ENCODE results near the gene NT5DC1. TPM values are rescaled to one million over a fixed set of nuclear protein-coding genes. Genes with fewer than 3 reads are reported as not detected.

The NT5DC1 gene
- total and polyA plus RNA-seq, 7 experiments from 2014 or later: 30.5 to 53.4 (median 45.8) TPM

DNA sequence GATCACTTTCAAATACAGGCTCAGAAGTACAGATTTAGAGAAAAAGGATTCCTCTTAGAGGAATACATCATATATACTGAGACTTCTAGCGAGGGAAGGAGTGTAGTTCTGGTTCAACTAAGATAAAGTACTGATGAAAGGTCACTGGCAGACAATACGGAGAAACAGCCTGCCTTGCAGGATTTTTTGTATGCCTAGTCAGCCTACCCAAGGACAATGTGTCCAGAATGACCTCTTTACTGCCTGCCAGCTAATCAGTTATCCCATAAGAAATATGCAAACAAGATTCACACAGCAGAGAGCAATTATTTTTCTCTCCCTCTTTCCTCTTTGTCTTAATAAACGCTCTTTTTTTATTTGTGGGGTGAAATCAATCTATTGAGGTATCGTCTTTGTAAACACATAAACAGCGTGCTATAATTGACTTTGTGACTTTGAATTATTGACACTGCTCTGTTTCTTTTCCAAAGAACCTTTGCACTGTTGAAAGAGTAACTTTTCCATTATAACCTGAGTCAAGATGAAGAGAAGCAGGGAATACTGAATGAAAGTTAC, 154.7 kb downstream of the NT5DC1 start:
- ChIA-PET POLR2A (interaction anchor here (1.0 to 7.3 kb wide), 7 partner anchors 9 to 316 kb away, joined by 3 to 67 read pairs (median 7); partner anchors contain the start of genes NT5DC1, RWDD1 and TSPYL1), CTCF (interaction anchor here (2.1 kb wide), 1 partner anchor 14 kb away, joined by 8 read pairs; no protein-coding TSS in a partner anchor)
- Mint-ChIP-seq H3K27me3 (no peaks in the 10 kb centered on the region), H3K4me3 (no peak overlapping the region), H3K27ac (no peak overlapping the region), H3K36me3 (peaks cover 4 to 19% (median 9%) of the 10 kb centered on the region in 5 donors), H3K4me1 (peaks cover 2 to 40% (median 21%) of the 10 kb centered on the region in 7 donors), H3K9me3 (peaks cover 0 to 4% (median 0%) of the 10 kb centered on the region in 11 donors)
- DNase-seq (no peak), ATAC-seq (no peak)
- Histone ChIP-seq H3K4me3 (ENCODE audit: low read length) (no peak overlapping the region), H3K9me3 (ENCODE audit: control insufficient read depth in 2 of 3, low read length in 3 of 3) (no peaks in the 10 kb centered on the region), H3K27ac (ENCODE audit: low read depth, low read length) (peak overlapping the region; percentile 97), H3K36me3 (ENCODE audit: control insufficient read depth in 2 of 3, insufficient read depth in 3 of 3, low read length in 3 of 3) (no peaks in the 10 kb centered on the region), H3K27me3 (ENCODE audit: control insufficient read depth in 2 of 2, insufficient read depth in 2 of 2, low read length in 2 of 2) (no peaks in the 10 kb centered on the region), H3K4me1 (ENCODE audit: control insufficient read depth in 2 of 2, insufficient read depth in 2 of 2, low read length in 2 of 2) (peaks cover 27 to 36% of the 10 kb centered on the region in 2 donors)
- intact Hi-C loops (cut with micrococcal nuclease): loop anchor here (2.0 to 10.0 kb wide), 3 partner anchors 13 to 1349 kb away; partner anchors contain the start of genes GOPC (in 1 of the 2) and KPNA5 (in 1 of the 2)

- Histone ChIP-seq H3K27ac (ENCODE audit: low read depth, low read length) (no peak overlapping the region), H3K4me1 (ENCODE audit: control insufficient read depth in 2 of 2, insufficient read depth in 2 of 2, low read length in 2 of 2) (peaks cover 15 to 22% of the 10 kb centered on the region in 2 donors), H3K4me3 (ENCODE audit: low read length) (no peak overlapping the region), H3K9me3 (ENCODE audit: control insufficient read depth in 2 of 3, low read length in 3 of 3) (no peaks in the 10 kb centered on the region), H3K27me3 (ENCODE audit: control insufficient read depth in 2 of 2, insufficient read depth in 2 of 2, low read length in 2 of 2) (no peaks in the 10 kb centered on the region), H3K36me3 (ENCODE audit: control insufficient read depth in 2 of 3, insufficient read depth in 3 of 3, low read length in 3 of 3) (no peaks in the 10 kb centered on the region)
- H3K27ac Mint-ChIP-seq: no peak overlapping the region
- intact Hi-C loops (cut with micrococcal nuclease): loop anchor here in 1 of 2 donors (10.0 kb wide), 1 partner anchor 1348 kb away; the partner anchor contains the start of gene GOPC
- peaks cover 0 to 3% (median 0%) of the 10 kb centered on the region in 11 donors for H3K9me3 Mint-ChIP-seq
- no peak for DNase-seq
- H3K27me3 Mint-ChIP-seq: no peaks in the 10 kb centered on the region
- peaks cover 10 to 29% (median 18%) of the 10 kb centered on the region in 5 donors for H3K36me3 Mint-ChIP-seq
- H3K4me3 Mint-ChIP-seq: no peak overlapping the region
- peaks cover 7 to 38% (median 19%) of the 10 kb centered on the region in 7 donors for H3K4me1 Mint-ChIP-seq
- POLR2A ChIA-PET: interaction anchor here (7.3 kb wide), 1 partner anchor 23 kb away, joined by 67 read pairs; the partner anchor contains the start of gene TSPYL1
- CTCF ChIA-PET: interaction anchor here (0.7 to 0.8 kb wide), 2 partner anchors 23 to 277 kb away, joined by 3 read pairs; partner anchors contain the start of gene TSPYL1
- ATAC-seq: no peak
Measured at GRCh38 chr6:116256694-116257093, 156.0 kb downstream of the NT5DC1 start.

DNA sequence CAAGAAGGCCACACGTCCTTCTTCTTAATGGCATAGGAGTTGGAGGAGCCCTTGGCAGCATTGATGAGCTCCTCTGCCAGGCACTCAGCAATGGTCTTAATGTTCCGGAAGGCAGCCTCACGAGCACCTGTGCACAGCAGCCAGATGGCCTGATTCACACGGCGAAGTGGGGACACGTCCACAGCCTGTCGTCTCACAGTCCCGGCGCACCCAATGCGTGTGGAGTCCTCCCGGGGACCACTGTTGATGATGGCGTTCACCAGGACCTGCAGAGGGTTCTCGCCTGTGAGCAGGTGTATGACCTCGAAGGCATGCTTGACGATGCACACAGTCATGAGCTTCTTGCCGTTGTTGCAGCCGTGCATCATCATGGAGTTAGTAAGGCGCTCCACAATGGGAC, 157.9 kb downstream of the NT5DC1 start:
- Mint-ChIP-seq H3K4me3 (no peak overlapping the region), H3K36me3 (peaks cover 15 to 46% (median 35%) of the 10 kb centered on the region in 5 donors), H3K27me3 (no peaks in the 10 kb centered on the region), H3K9me3 (peaks cover 1 to 21% (median 10%) of the 10 kb centered on the region in 11 donors), H3K27ac (no peak overlapping the region), H3K4me1 (peaks cover 0 to 47% (median 28%) of the 10 kb centered on the region in 7 donors)
- ATAC-seq (no peak), DNase-seq (no peak)
- H3K4me1 ChIP-seq (ENCODE audit: control insufficient read depth in 2 of 2, insufficient read depth in 2 of 2, low read length in 2 of 2): peaks cover 0 to 7% of the 10 kb centered on the region in 2 donors
- no peaks in the 10 kb centered on the region for H3K27me3 ChIP-seq (ENCODE audit: control insufficient read depth in 2 of 2, insufficient read depth in 2 of 2, low read length in 2 of 2)
- H3K9me3 ChIP-seq (ENCODE audit: control insufficient read depth in 2 of 3, low read length in 3 of 3): peaks cover 0 to 3% (median 0%) of the 10 kb centered on the region in 3 experiments
- no peak overlapping the region for H3K4me3 ChIP-seq (ENCODE audit: low read length)
- no peak overlapping the region for H3K27ac ChIP-seq (ENCODE audit: low read depth, low read length)
- ChIA-PET CTCF (interaction anchor here (0.9 to 2.8 kb wide), 2 partner anchors 10 to 52 kb away, joined by 3 to 10 read pairs; no protein-coding TSS in a partner anchor), POLR2A (interaction anchor here (0.9 kb wide), 1 partner anchor 20 kb away, joined by 7 read pairs; no protein-coding TSS in a partner anchor)
- intact Hi-C loops (cut with micrococcal nuclease): loop anchor here in 1 of 2 donors (10.0 kb wide), 1 partner anchor 1346 kb away; the partner anchor contains the start of gene GOPC
- H3K36me3 ChIP-seq (ENCODE audit: control insufficient read depth in 2 of 3, insufficient read depth in 3 of 3, low read length in 3 of 3): no peaks in the 10 kb centered on the region

DNA sequence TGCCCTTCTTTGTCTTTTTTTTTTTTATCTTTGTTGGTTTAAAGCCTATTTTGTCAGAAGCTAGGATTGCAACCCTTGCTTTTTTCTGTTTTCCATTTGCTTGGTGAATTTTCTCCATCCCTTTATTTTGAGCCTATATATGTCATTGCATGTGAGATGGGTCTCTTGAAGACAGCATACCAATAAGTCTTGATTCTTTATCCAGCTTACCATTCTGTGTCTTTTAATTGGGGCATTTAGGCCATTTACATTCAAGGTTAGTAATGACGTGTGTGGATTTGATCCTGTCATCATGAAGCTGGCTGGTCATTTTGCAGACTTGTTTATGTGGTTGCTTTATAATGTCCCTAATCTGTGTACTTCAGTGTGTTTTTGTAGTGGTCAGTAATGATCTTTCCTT, 162.7 kb downstream of the NT5DC1 start:
- Histone ChIP-seq H3K4me1 (ENCODE audit: control insufficient read depth in 2 of 2, insufficient read depth in 2 of 2, low read length in 2 of 2) (no peaks in the 10 kb centered on the region), H3K4me3 (ENCODE audit: low read length) (no peak overlapping the region), H3K9me3 (ENCODE audit: control insufficient read depth in 2 of 3, low read length in 3 of 3) (peaks cover 0 to 3% (median 0%) of the 10 kb centered on the region in 3 experiments), H3K27ac (ENCODE audit: low read depth, low read length) (no peak overlapping the region), H3K36me3 (ENCODE audit: control insufficient read depth in 2 of 3, insufficient read depth in 3 of 3, low read length in 3 of 3) (peaks cover 0 to 10% (median 0%) of the 10 kb centered on the region in 3 experiments), H3K27me3 (ENCODE audit: control insufficient read depth in 2 of 2, insufficient read depth in 2 of 2, low read length in 2 of 2) (no peaks in the 10 kb centered on the region)
- CTCF ChIA-PET: no interaction called here
- Mint-ChIP-seq H3K27ac (no peak overlapping the region), H3K4me3 (peak overlapping the region in 3 of 10 donors; percentile 17 to 33 (median 26)), H3K4me1 (peaks cover 5 to 61% (median 43%) of the 10 kb centered on the region in 7 donors), H3K9me3 (peaks cover 4 to 35% (median 14%) of the 10 kb centered on the region in 11 donors), H3K36me3 (peaks cover 24 to 64% (median 42%) of the 10 kb centered on the region in 5 donors), H3K27me3 (no peaks in the 10 kb centered on the region)
- DNase-seq (no peak), ATAC-seq (no peak)
- POLR2A ChIA-PET: interaction anchor here (0.6 kb wide), 1 partner anchor 16 kb away, joined by 3 read pairs; the partner anchor contains the start of gene TSPYL1
- intact Hi-C loops (cut with micrococcal nuclease): no loop called here

DNA sequence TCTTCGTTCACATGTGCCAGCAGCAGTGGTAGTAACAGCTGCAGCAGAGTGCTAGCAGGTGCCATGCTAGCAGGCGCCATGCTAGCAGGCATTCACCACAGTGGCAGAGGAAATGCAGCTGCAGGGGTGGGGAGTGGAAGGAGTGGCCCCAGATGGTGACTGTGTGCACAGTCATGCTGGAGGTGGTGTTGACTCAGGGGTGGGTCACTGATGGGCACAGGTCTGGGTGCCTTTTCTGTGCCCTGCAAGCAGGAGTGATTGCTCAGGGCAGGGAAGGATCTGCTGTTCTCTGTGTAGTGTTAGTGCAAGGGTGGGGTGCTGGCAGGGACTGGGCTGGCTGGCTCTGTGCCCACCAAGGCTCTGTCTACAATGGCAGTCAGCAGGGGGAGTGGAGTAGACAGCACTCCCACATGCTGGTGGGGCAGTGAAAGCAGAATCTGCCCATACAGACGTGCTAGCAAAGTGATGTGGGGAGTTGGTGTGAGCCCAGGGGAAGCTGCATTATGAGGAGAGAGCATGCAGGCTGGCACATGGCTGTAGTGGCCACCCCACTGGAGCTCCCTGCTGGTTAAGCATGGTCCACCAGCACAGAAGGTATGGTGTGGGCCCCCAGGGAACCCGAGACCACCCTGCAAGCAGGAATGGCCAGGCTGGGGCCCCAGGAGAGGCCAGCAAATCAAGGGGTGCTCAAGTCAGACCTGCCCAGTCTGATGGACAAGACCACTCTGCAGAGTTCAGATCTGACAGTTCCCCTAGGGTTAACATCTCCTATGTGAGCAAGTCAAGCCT, 164.6 kb downstream of the NT5DC1 start:
- Mint-ChIP-seq H3K27ac (peak overlapping the region in 2 of 9 donors; percentile 27 to 38), H3K36me3 (peaks cover 24 to 53% (median 37%) of the 10 kb centered on the region in 5 donors), H3K27me3 (no peaks in the 10 kb centered on the region), H3K9me3 (peaks cover 4 to 35% (median 14%) of the 10 kb centered on the region in 11 donors), H3K4me1 (peaks cover 8 to 59% (median 45%) of the 10 kb centered on the region in 7 donors), H3K4me3 (peak overlapping the region in 1 of 10 donors; percentile 3)
- intact Hi-C loops (cut with micrococcal nuclease): loop anchor here in 1 of 2 donors (5.0 kb wide), 1 partner anchor 382 kb away; no protein-coding TSS in a partner anchor
- Histone ChIP-seq H3K36me3 (ENCODE audit: control insufficient read depth in 2 of 3, insufficient read depth in 3 of 3, low read length in 3 of 3) (peaks cover 0 to 10% (median 0%) of the 10 kb centered on the region in 3 experiments), H3K4me1 (ENCODE audit: control insufficient read depth in 2 of 2, insufficient read depth in 2 of 2, low read length in 2 of 2) (no peaks in the 10 kb centered on the region), H3K9me3 (ENCODE audit: control insufficient read depth in 2 of 3, low read length in 3 of 3) (peaks cover 0 to 3% (median 0%) of the 10 kb centered on the region in 3 experiments), H3K27ac (ENCODE audit: low read depth, low read length) (no peak overlapping the region), H3K4me3 (ENCODE audit: low read length) (no peak overlapping the region), H3K27me3 (ENCODE audit: control insufficient read depth in 2 of 2, insufficient read depth in 2 of 2, low read length in 2 of 2) (no peaks in the 10 kb centered on the region)
- ChIA-PET CTCF (interaction anchor here (0.6 kb wide), 1 partner anchor 1366 kb away, joined by 3 read pairs; no protein-coding TSS in a partner anchor), POLR2A (interaction anchor here (0.8 to 1.3 kb wide), 2 partner anchors 9 to 12 kb away, joined by 3 read pairs; partner anchors contain the start of gene TSPYL4)
- no peak for ATAC-seq
- DNase-seq: no peak

- Mint-ChIP-seq H3K36me3 (peaks cover 19 to 43% (median 24%) of the 10 kb centered on the region in 5 donors), H3K4me3 (no peak overlapping the region), H3K4me1 (peaks cover 8 to 56% (median 41%) of the 10 kb centered on the region in 7 donors), H3K9me3 (peaks cover 4 to 32% (median 14%) of the 10 kb centered on the region in 11 donors), H3K27ac (no peak overlapping the region), H3K27me3 (no peaks in the 10 kb centered on the region)
- Histone ChIP-seq H3K4me3 (ENCODE audit: low read length) (no peak overlapping the region), H3K27ac (ENCODE audit: low read depth, low read length) (no peak overlapping the region), H3K27me3 (ENCODE audit: control insufficient read depth in 2 of 2, insufficient read depth in 2 of 2, low read length in 2 of 2) (no peaks in the 10 kb centered on the region), H3K4me1 (ENCODE audit: control insufficient read depth in 2 of 2, insufficient read depth in 2 of 2, low read length in 2 of 2) (no peaks in the 10 kb centered on the region), H3K36me3 (ENCODE audit: control insufficient read depth in 2 of 3, insufficient read depth in 3 of 3, low read length in 3 of 3) (peaks cover 0 to 13% (median 0%) of the 10 kb centered on the region in 3 experiments), H3K9me3 (ENCODE audit: control insufficient read depth in 2 of 3, low read length in 3 of 3) (peaks cover 0 to 3% (median 0%) of the 10 kb centered on the region in 3 experiments)
- ATAC-seq (no peak), DNase-seq (no peak)
- ChIA-PET CTCF (interaction anchor here (0.6 to 4.0 kb wide), 5 partner anchors 8 to 298 kb away, joined by 3 to 35 read pairs (median 10); no protein-coding TSS in a partner anchor), POLR2A (no interaction called here)
- intact Hi-C loops (cut with micrococcal nuclease): loop anchor here in 1 of 2 donors (5.0 kb wide), 1 partner anchor 380 kb away; no protein-coding TSS in a partner anchor
Measured at GRCh38 chr6:116266803-116267202, 166.2 kb downstream of the NT5DC1 start.

All from naive thymus-derived CD4-positive, alpha-beta T cell (primary cell).